HCEC 1CT (cell line): ENCODE results near the gene GOLGA5.
"Not testable (repeated sequence)": the region's sequence is repeated elsewhere in the genome, so short reads cannot be mapped to it uniquely, and the experiment has no call there.

Source experiments
- DNase-seq: peaks from one replicate; pipeline ENCODE4 v3.0.0-alpha.2; 2017

The GOLGA5 gene

GRCh38 chr14:92830902-92831301, 36.8 kb downstream of the GOLGA5 start:
- DNase-seq: no peak

- DNase-seq: no peak
Observed at GRCh38 chr14:92832137-92832700, 38.1 kb downstream of the GOLGA5 start.

GRCh38 chr14:92841930-92842329, 47.8 kb downstream of the GOLGA5 start:
- DNase-seq: no peak

GRCh38 chr14:92844204-92844603, 50.1 kb downstream of the GOLGA5 start:
- DNase-seq: no peak

- DNase-seq: peak; percentile 83
Observed at GRCh38 chr14:92846162-92846897, 52.2 kb downstream of the GOLGA5 start.

GRCh38 chr14:92847278-92847677, 53.2 kb downstream of the GOLGA5 start:
- DNase-seq: no peak

GRCh38 chr14:92847749-92848148, 53.6 kb downstream of the GOLGA5 start:
- DNase-seq: no peak

- DNase-seq: no peak
Observed at GRCh38 chr14:92848887-92849286, 54.8 kb downstream of the GOLGA5 start.

- DNase-seq: no peak
Observed at GRCh38 chr14:92850492-92850891, 56.4 kb downstream of the GOLGA5 start.

- DNase-seq: not testable (repeated sequence)
Observed at GRCh38 chr14:92853136-92853535, 59.0 kb downstream of the GOLGA5 start.

- DNase-seq: no peak
Observed at GRCh38 chr14:92860049-92860840, 66.1 kb downstream of the GOLGA5 start.

- DNase-seq: no peak
Observed at GRCh38 chr14:92861856-92862745, 68.0 kb downstream of the GOLGA5 start.

- DNase-seq: peak; percentile 13
Observed at GRCh38 chr14:92863286-92864080, 69.4 kb downstream of the GOLGA5 start.

- no peak for DNase-seq
Observed at GRCh38 chr14:92865674-92866073, 71.6 kb downstream of the GOLGA5 start.

GRCh38 chr14:92866181-92866752, 72.2 kb downstream of the GOLGA5 start:
- no peak for DNase-seq

GRCh38 chr14:92866901-92867865, 73.1 kb downstream of the GOLGA5 start:
- no peak for DNase-seq

GRCh38 chr14:92874962-92875661, 81.0 kb downstream of the GOLGA5 start:
- DNase-seq: no peak

GRCh38 chr14:92877757-92878431, 83.8 kb downstream of the GOLGA5 start:
- peak; percentile 3 for DNase-seq

- no peak for DNase-seq
Observed at GRCh38 chr14:92880351-92880750, 86.2 kb downstream of the GOLGA5 start.
